ENCODE measurements around the gene KLHL35. TPM values are rescaled to one million over a fixed set of nuclear protein-coding genes. Genes with fewer than 3 reads are reported as not detected.

KLHL35 gene
- total RNA-seq, 1 experiment from 2014 or later = 8.4 TPM

GRCh38 chr11:75450236-75450635, 17.2 kb upstream of the KLHL35 start:
- CTCF ChIA-PET = no interaction called here
- Histone ChIP-seq H3K27me3 (ENCODE audit: low read length) (no peaks in the 10 kb centered on the region), H4K20me1 (ENCODE audit: low read length) (no peaks in the 10 kb centered on the region), H2AFZ (ENCODE audit: low read length) (no peak overlapping the region), H3F3A (ENCODE audit: low read length, unreplicated experiment) (no peaks in the 10 kb centered on the region), H3K9ac (ENCODE audit: low read length) (no peak overlapping the region), H3K36me3 (ENCODE audit: low read depth, low read length) (no peaks in the 10 kb centered on the region), H3K4me3 (ENCODE audit: low read length) (no peak overlapping the region), H3K4me2 (ENCODE audit: low read length) (no peak overlapping the region), H3K9me3 (ENCODE audit: low read length) (no peaks in the 10 kb centered on the region), H3K9me2 (replicated peaks; ENCODE audit: low read length) (no peaks in the 10 kb centered on the region), H3K79me2 (ENCODE audit: low read length) (no peaks in the 10 kb centered on the region), H3K4me1 (ENCODE audit: insufficient read depth, low read length) (no peaks in the 10 kb centered on the region), H3K27ac (ENCODE audit: low read length) (no peak overlapping the region)
- peak; percentile 45 for DNase-seq
- peak; percentile 47 for ATAC-seq
- intact Hi-C loops (cut with micrococcal nuclease) = no loop called here
- TF ChIP-seq CTCF (conservative IDR thresholded peaks at IDR 0.05; ENCODE audit: low read depth, low read length) (no peak), EZH2phosphoT487 (IDR thresholded peaks at IDR 0.05; ENCODE audit: borderline replicate concordance, low read length) (no peak), EZH2 (IDR thresholded peaks at IDR 0.05; ENCODE audit: low read length, unreplicated experiment) (no peak)
- POLR2A ChIA-PET (ENCODE audit: unreplicated experiment) = no interaction called here
- no TSS peak for BruUV-seq (replicated peaks)

GRCh38 chr11:75449776-75450175, 16.8 kb upstream of the KLHL35 start:
- H3K4me1 ChIP-seq (ENCODE audit: insufficient read depth, low read length) = no peaks in the 10 kb centered on the region
- TF ChIP-seq EZH2 (IDR thresholded peaks at IDR 0.05; ENCODE audit: low read length, unreplicated experiment) = no peak
- no peaks in the 10 kb centered on the region for H3K9me3 ChIP-seq (ENCODE audit: low read length)
- no peak overlapping the region for H3K4me2 ChIP-seq (ENCODE audit: low read length)
- no peak overlapping the region for H3K27ac ChIP-seq (ENCODE audit: low read length)
- no TSS peak for BruUV-seq (replicated peaks)
- H3K4me3 ChIP-seq (ENCODE audit: low read length) = no peak overlapping the region
- ChIA-PET CTCF (no interaction called here), POLR2A (ENCODE audit: unreplicated experiment) (no interaction called here)
- H2AFZ ChIP-seq (ENCODE audit: low read length) = no peak overlapping the region
- no peaks in the 10 kb centered on the region for H3K36me3 ChIP-seq (ENCODE audit: low read depth, low read length)
- H3F3A ChIP-seq (ENCODE audit: low read length, unreplicated experiment) = no peaks in the 10 kb centered on the region
- DNase-seq (no peak), ATAC-seq (no peak)
- no peaks in the 10 kb centered on the region for H3K79me2 ChIP-seq (ENCODE audit: low read length)
- H3K27me3 ChIP-seq (ENCODE audit: low read length) = no peaks in the 10 kb centered on the region
- intact Hi-C loops (cut with micrococcal nuclease) = loop anchor here (5.0 kb wide), 1 partner anchor 48 kb away; no protein-coding TSS in a partner anchor
- no peaks in the 10 kb centered on the region for H4K20me1 ChIP-seq (ENCODE audit: low read length)
- H3K9ac ChIP-seq (ENCODE audit: low read length) = no peak overlapping the region
- H3K9me2 ChIP-seq (replicated peaks; ENCODE audit: low read length) = no peaks in the 10 kb centered on the region

DNA sequence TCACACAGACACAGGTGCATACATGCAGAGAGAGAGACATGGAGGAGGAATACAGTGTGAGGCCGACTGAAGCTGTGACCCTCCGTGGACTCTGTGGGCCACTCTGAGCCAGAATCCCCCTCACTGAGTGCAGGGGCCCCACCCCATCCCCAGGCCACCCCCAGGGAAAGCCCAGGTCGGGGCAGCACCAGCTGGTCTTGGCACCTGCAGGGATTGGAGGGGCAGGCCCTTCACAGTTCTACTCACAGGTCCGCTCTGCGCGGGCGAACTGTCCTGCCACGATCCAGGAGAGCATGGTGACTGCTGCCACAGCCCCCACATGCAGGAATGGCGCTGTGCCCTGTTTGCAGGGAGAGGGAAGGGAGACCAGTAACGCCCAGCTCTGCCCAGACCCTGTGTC, 16.3 kb upstream of the KLHL35 start:
- no peak for TF ChIP-seq EZH2phosphoT487 (IDR thresholded peaks at IDR 0.05; ENCODE audit: borderline replicate concordance, low read length)
- no peak for TF ChIP-seq EZH2 (IDR thresholded peaks at IDR 0.05; ENCODE audit: low read length, unreplicated experiment)
- TF ChIP-seq CTCF (conservative IDR thresholded peaks at IDR 0.05; ENCODE audit: low read depth, low read length) = no peak
- Histone ChIP-seq H3K9me3 (ENCODE audit: low read length) (no peaks in the 10 kb centered on the region), H2AFZ (ENCODE audit: low read length) (no peak overlapping the region), H3K9ac (ENCODE audit: low read length) (no peak overlapping the region), H3F3A (ENCODE audit: low read length, unreplicated experiment) (no peaks in the 10 kb centered on the region), H3K4me1 (ENCODE audit: insufficient read depth, low read length) (no peaks in the 10 kb centered on the region), H3K27me3 (ENCODE audit: low read length) (no peaks in the 10 kb centered on the region), H3K9me2 (replicated peaks; ENCODE audit: low read length) (no peaks in the 10 kb centered on the region), H3K4me3 (ENCODE audit: low read length) (no peak overlapping the region), H3K4me2 (ENCODE audit: low read length) (no peak overlapping the region), H3K79me2 (ENCODE audit: low read length) (no peaks in the 10 kb centered on the region), H3K36me3 (ENCODE audit: low read depth, low read length) (no peaks in the 10 kb centered on the region), H4K20me1 (ENCODE audit: low read length) (no peaks in the 10 kb centered on the region), H3K27ac (ENCODE audit: low read length) (no peak overlapping the region)
- no TSS peak for BruUV-seq (replicated peaks)
- POLR2A ChIA-PET (ENCODE audit: unreplicated experiment) = no interaction called here
- CTCF ChIA-PET = no interaction called here
- ATAC-seq (no peak), DNase-seq (no peak)
- intact Hi-C loops (cut with micrococcal nuclease) = loop anchor here (5.0 kb wide), 1 partner anchor 48 kb away; no protein-coding TSS in a partner anchor
